ACHN (cell line): ENCODE measurements around the gene GGTA1.
"Not testable (repeated sequence)": the region's sequence is repeated elsewhere in the genome, so short reads cannot be mapped to it uniquely, and the experiment has no call there.

Experiments
- DNase-seq: peaks from one replicate; pipeline ENCODE4 v3.0.0-alpha.2; 2015
- in situ Hi-C: cut with HindIII; loops from 2 replicates; pipeline ENCODE4 v1.10.0; 2017; ENCODE audit warnings: low sequenced_read_pairs, low pct_ligation_motif_present, low pct_unique_long_range_greater_than_20kb

The GGTA1 gene

DNA sequence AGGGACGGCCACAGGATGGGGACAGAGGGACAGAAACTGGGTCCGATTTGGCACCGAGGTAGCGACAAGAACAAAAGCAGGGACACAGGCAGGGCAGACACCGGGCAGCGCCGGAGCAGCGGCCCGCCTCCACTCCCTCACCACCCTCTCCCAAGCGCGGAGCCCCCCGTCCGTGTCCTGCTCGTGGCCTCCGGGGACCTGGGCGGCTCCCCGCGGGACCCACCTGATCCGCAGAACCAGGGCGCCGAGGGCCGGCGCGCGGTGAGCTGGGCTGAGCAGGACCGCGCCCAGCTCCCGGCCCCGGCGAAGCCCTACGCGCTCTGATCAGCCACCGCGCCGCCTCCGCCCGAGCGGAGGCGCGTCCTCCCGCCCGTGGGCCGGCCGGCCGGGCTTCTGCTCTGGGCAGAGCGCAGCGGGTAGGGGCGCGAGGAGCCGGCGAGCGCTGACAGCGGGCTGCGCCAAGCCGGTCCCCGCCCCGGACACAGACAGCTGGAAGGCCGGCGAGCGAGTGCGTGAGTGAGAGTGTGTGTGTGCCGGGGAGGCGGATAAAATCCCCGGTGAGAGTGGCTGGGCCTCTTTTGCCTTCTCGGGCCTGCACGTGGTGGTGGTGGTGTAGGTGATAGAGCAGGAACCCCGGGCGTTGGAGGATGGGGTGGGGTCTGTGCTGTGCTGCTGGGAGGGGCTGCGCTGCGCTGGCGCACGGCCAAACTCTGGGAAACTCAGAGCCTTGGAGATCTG is at the start of gene GGTA1:
TSS of gene GGTA1 (minus strand) at position 418 of the 738 bp plus-strand sequence. CDS start 31,922 bp downstream, outside the sequence.
- DNase-seq: peak; percentile 8
- in situ Hi-C loops: no loop called here

DNA sequence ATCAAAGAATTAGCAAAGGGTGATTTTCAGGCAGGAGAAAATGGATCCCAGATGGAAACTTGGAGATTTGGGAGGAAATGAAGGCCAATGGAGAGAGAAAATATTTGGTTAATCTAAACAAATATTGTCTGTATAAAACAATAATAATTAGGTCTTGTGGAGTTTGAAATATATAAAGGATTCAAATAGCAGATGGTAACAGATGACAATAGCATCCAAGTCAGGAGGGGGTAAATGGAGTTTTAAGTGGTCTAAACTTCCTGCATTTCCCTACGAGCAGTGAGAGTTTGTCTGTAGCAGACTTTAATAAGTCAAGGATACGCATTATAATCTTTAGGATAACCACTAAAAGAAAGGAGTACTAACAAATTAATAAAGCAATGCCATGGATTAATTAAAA is 49.0 kb upstream of the GGTA1 start:
- in situ Hi-C loops: no loop called here
- DNase-seq: no peak

DNA sequence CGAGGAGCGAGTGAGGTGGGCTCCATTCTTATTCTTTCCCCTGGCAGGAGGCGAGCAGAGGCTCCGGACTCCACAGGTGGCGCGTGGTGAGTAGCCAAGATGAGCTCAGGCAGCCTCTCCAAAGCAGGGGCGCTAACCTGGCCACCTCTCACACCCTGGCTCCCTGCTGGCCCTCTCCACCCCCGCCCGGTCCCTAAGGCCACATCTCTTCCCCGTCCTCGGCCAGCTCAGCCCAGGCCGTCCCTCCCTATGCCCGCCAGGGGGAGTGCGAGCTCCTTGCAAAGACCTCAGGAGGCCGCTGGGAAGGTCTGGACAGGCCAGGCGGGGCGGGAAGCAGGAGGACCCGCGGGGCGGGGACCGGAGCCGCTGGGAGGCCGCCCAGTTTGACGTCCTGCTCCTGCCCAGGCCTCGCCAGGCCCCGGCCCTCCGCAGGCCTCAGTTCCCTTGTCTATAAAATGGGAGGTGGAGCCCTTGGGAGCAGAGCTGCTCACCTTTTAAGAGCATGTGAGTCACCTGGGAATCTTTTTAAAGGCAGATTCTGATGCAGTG is 46.3 kb upstream of the GGTA1 start:
- peak; percentile 91 for DNase-seq
- in situ Hi-C loops: no loop called here

DNA sequence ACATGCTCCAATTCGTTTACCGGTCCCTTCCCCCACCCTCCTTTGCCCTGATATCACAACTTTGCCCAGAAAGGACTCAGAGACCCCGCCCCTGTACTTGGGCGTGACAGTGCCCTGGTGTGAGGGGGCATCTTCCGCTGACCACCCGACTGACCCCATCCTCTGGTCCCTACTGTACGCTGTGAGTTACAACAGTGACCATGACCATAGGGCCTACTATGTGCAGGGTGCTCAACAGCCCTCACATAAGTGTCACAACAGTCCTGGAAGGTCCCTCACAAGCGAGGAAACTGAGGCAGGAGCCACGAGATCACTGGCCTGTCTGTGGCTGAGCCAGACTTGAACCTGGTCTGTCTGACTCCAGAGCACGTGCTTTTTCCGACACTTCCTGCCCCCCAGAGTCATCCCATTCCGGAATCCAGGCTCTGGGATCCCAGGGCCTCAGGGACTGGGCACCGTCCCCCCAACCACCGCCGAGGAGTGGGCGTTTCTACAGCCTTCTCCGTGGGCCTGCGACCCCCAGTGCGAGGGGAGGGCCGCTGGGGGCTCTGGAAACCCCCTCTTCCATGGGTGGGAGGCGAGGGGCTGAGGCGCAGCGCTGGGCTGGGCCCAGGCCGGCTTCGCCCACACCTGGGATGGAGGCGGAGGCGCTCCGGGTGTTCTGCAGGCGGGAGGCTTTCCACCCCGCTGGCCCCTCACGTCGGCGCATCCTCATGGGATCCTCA is 45.7 kb upstream of the GGTA1 start:
- DNase-seq: no peak
- in situ Hi-C loops: no loop called here

DNA sequence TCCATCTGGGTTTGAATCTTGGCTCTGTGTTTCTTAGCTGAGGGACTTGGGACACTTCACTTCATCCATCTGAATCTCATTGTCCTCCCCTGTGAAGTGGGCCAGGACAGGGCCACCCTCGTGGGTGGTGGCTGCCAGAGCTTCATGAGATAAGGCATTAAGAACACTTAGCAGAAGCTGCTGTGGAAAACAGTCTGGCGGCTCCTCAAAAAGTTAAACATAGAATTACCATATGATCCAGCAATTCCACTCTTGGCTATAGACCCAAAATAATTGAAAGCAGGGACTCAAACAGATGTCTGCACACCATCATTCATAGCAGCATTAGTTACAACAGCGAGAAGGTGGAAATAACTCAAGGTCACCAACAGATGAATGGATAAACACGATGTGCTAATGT is 42.4 kb upstream of the GGTA1 start:
- in situ Hi-C loops: no loop called here

DNA sequence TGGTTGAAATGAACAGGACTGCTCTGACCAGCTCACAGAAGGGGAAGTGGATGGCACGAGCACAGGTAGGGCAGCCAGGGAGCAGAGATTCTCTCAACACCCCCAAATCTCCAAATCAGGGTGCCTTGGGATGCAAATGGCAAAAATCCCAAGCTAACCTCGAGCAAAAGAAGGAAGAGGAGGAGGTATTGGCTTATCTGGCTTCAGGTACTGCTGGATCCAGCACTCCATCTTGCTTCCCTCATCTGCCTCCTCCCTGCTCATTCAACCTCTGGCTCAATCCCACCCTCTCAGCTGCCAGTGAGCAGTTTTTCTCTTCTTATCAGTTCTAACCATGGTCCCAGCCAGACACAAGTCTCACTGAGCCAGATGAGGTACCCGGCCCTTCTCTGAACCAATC is 41.6 kb upstream of the GGTA1 start:
- in situ Hi-C loops: no loop called here
- no peak for DNase-seq

More for the DNA sequence above, 42.4 kb upstream of the GGTA1 start:
- no peak for DNase-seq

DNA sequence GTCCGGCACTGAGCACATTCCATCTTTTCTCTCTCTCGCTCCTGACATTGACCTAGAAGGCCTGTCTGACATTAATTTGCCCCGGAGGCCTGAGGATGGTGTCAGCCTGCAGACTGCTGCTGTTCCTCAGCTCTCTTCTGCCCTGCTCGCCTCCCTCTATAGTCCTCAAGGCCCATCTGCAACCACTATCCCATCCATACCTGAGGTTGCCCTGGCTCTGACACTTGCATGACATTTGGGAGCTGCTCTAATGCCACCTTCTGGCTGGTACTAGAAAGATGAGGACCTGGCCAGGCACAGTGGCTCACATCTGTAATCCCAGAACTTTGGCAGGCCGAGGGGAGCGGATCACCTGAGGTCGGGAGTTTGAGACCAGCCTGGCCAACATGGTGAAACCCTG is 38.6 kb upstream of the GGTA1 start:
- in situ Hi-C loops: no loop called here
- no peak for DNase-seq

DNA sequence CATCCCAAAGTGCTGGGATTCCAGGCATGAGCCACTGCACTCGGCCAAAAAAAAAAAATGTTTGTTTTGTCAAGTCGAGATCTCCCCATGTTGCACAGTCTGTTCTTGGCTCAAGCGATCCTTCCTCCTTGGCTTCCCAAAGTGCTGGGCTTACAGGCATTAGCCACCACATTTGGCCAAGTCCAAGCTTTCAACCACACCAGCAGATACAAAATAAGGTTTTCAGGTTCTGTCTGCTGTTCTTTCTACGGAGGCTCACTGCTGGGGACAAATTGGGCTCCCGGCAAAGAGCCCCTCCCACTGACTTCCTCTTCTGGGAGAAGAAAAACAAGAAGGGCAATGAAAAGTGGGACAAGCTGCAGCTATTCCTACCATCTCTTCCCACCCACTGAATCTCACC is 37.6 kb upstream of the GGTA1 start:
- no peak for DNase-seq
- in situ Hi-C loops: no loop called here

DNA sequence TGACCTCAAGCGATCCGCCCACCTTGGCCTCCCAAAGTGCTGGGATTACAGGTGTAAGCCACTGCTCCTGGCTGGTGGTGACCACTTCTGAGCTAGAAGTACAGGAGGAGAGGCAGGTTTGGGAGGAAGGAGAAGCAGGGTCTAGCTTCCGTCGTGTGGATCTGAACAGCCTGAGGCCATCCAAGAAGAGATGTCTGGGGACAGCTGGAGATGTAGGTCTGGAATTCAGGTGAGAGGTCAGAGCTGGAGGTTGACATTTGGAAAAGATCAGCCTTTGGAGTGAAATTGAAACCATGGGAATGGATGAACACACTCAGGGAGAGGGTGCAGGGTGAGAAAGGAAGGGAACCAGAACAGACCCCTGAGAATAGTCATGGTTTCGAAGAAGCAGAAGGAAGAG is 33.2 kb upstream of the GGTA1 start:
- in situ Hi-C loops: no loop called here
- DNase-seq: no peak

DNA sequence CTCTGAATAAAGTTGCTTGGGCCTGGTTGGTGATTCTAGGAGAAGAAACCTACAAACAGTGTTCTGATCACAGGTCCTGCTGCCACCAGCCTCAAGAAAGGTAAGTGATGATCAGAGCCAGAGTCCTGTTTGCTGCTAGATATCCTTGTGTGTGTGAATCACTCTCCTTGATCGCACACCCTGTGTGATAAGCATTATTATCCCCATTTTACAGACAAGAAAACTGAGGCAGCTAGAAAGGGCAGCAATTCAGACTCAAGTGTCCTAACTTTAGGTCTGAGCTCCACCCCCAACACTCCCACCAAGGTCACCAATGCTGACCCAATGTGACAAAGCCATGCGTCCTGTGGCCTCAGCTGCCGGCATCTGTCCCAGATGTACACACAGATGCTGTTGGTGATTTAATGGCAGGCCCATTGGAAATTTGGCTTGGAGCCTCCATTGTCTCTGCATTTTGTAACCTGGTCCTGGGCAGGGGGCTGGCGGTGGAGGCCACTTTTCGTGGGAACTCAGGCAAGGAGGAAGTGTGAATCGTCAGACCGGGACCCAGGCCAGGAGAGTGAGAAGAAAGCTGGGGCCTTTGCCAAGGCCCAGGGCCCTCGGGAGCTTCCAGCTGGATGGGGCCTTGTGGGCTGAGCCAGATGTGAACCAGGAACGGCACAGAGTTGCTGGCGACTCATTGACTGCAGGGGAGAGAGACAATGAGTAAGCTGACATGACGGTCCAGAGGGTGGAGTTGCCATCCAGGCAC is 29.8 kb upstream of the GGTA1 start:
- peak; percentile 16 for DNase-seq
- in situ Hi-C loops: no loop called here

DNA sequence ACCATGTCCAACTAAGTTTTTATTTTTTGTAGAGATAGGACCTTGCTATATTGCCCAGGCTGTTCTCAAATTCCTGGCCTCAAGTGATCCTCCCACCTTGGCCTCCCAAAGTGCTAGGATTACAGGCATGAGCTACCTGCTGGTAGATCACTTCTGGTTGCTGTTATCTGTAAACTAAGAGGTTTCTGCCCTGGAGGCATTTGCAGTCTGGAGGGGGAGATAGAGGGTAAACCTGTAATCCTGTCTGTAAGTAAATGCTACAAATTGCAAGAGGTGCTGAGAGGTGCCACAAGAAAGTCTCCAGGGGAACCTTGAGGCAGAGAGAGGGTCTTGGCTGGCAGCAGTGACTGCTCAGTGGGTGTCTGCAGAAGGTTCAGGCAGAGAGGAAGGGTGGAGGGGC is 29.0 kb upstream of the GGTA1 start:
- in situ Hi-C loops: no loop called here
- DNase-seq: no peak

DNA sequence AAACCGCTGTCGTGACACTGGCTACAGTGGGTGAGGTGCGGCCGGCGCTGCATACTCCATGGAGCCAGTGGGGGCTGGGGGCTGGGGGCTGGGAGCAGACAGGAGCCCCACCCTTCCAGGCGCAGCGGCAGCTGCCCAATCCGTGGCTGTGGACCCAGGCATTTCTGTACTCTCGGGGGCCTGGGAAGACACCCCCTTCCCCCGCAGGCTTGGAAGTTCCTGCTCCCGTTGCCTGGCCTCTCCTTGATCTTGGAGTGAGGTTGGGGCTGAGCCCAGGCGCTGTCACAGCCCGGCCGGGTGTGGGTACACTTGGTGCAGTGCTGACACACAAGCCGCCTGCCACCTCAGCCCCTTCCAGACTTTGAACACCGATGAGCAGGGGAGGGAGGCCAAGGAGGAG is 27.7 kb upstream of the GGTA1 start:
- in situ Hi-C loops: no loop called here
- DNase-seq: no peak

DNA sequence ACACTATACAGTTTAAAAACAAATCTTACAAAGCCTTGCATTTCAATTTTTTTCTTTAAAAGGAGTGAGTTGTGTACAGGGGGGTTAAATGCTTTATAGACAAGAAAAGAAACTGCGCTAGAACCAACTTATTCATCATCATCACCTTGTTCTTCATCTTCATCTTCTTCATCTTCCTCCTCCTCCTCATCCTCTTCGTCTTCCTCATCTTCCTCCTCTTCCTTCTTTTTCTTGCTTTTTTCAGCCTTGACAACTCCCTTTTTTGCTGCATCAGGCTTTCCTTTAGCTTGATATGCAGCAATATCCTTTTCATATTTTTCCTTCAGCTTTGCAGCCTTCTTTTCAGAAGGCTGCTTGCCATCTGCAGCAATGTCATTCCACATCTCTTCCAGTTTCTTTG is 20.0 kb upstream of the GGTA1 start:
- DNase-seq, in situ Hi-C loops: not testable (repeated sequence)

DNA sequence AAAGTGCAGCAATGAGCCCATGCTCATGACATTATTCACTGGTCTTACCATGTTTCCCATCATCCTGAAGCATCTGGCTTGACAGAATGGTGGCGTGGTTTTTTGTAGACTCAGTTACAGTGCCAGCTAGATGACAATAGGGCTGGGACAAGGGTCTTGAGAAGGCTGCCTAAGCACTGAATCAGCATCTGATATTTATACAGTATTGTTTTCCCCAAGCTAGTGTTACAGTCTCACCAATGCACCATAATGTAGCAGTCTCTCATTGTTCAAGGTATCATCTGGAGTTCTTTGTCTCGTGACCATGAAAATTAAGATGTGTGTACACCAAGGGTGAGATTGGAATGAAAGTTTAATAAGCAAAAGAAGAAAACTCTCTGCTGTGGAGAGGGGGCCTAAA is 19.0 kb upstream of the GGTA1 start:
- no peak for DNase-seq

DNA sequence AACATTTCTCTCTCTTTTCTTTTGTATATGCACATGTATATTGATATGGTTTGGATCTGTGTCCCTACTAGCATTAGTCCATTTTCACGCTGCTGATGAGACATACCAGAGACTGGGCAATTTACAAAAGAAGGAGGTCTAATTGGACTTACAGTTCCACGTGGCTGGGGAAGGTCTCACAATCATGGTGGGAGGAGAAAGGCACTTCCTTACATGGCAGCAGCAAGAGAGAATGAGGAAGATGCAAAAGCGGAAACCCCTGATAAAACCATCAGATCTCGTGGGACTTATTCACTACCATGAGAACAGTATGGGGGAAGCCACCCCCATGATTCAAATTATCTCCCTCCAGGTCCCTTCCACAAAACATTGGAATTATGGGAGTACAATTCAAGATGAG is 13.5 kb upstream of the GGTA1 start:
- DNase-seq, in situ Hi-C loops: not testable (repeated sequence)

More for the DNA sequence above, 19.0 kb upstream of the GGTA1 start:
- in situ Hi-C loops: no loop called here

DNA sequence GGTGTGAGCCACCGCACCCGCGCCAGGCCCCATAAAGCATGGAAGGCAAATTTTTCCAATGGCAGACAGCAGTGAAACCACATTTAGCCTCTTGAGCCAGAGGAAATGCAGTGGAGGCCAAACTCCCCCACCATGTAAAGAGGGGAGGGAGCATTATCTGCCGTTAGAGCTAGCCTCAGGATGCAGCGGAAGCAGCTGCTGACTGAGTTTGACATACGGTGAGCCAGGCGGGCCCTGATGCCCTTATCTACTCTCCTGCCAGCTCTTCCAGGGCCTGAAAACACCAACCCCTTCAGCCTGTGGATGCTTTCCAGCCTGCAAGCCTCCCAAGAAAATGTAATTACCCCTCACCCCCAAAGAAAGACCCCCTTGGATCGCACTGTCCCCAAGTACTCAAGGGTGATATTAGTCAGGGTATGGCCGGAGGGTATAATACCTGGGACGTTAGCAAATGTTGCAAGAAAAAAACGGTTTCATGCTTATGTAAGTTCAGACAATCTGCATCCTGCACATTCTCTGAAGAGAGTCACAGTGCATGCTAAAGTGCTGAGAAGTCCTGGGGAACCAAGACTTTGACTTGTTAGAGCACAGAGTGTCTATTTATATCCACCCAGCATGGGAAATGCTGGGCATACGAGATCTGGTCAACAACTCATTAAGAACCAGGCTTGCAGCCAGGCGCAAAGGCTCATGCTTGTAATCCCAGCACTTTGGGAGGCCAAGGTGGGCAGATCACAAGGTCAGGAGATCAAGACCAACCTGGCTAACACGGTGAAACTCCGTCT is 11.3 kb upstream of the GGTA1 start:
- DNase-seq: no peak
- in situ Hi-C loops: no loop called here

DNA sequence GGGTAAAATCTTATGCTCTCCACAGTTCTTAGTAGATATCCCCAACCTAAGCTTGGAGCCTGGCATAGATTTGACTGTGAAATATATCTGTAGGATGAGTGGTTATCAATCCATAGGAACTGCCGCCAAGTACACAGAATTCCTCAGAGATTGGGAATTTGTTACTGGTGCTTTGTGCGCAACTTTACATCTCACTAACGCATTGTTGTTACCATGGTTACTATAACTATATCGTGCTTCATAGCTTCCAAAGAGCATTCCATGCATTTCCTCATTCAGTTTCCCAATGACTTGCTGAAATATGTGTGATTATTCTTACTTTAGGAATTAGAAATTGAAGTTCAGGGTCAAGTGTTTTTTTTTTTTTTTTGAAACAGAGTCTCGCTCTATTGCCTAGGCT is 9.5 kb upstream of the GGTA1 start:
- in situ Hi-C loops: no loop called here

DNA sequence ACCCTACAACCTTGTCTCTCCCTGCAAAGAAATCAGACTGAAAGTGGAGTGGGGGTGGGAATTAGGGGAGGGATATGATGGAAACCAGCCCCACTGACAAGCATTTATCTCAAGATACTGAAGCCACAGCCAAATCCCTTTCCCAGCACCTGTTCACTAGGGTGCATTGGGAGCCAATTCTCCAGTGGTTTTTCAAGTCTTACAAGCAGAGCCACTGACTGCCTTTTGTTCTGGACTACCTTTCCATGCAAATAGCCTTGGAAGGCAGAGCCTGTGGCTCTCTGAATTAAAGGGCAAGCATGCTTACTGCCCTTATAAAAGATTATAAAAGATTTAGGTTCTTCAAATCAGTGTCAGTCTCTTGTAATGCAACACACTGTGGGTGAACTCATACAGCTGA is 8.8 kb upstream of the GGTA1 start:
- in situ Hi-C loops: no loop called here
- no peak for DNase-seq

More for the DNA sequence above, 9.5 kb upstream of the GGTA1 start:
- DNase-seq: no peak
